Skeletal muscle satellite cell (primary cell): ENCODE results near the gene IFNA1.
"Not testable (repeated sequence)": the region's sequence is repeated elsewhere in the genome, so short reads cannot be mapped to it uniquely, and the experiment has no call there.

Source experiments
- H3K27me3 ChIP-seq: 2 replicates; pipeline ENCODE4 v1.7.0; 2013; ENCODE audit warnings: low read length; ENCODE audit not compliant: control insufficient read depth, insufficient read depth
- H3K36me3 ChIP-seq: 2 replicates; pipeline ENCODE4 v1.7.0; 2013; ENCODE audit warnings: mild to moderate bottlenecking, control low read depth, low read length; ENCODE audit not compliant: insufficient read depth
- H3K4me1 ChIP-seq: 2 replicates; pipeline ENCODE4 v1.7.0; 2013; ENCODE audit warnings: low read length; ENCODE audit not compliant: control insufficient read depth, insufficient read depth
- H3K4me2 ChIP-seq: 2 replicates; pipeline ENCODE4 v1.7.0; 2013; ENCODE audit warnings: mild to moderate bottlenecking, low read length
- H3K4me3 ChIP-seq: 2 replicates; pipeline ENCODE4 v1.7.0; 2013; ENCODE audit warnings: low read length
- H3K9ac ChIP-seq: 2 replicates; pipeline ENCODE4 v1.7.0; 2013; ENCODE audit warnings: mild to moderate bottlenecking, low read depth, low read length, moderate library complexity
- H3K9me3 ChIP-seq: replicated peaks from 2 replicates; pipeline ENCODE4 v1.7.0; 2013; ENCODE audit warnings: mild to moderate bottlenecking, control low read depth, low read length

Gene IFNA1

DNA sequence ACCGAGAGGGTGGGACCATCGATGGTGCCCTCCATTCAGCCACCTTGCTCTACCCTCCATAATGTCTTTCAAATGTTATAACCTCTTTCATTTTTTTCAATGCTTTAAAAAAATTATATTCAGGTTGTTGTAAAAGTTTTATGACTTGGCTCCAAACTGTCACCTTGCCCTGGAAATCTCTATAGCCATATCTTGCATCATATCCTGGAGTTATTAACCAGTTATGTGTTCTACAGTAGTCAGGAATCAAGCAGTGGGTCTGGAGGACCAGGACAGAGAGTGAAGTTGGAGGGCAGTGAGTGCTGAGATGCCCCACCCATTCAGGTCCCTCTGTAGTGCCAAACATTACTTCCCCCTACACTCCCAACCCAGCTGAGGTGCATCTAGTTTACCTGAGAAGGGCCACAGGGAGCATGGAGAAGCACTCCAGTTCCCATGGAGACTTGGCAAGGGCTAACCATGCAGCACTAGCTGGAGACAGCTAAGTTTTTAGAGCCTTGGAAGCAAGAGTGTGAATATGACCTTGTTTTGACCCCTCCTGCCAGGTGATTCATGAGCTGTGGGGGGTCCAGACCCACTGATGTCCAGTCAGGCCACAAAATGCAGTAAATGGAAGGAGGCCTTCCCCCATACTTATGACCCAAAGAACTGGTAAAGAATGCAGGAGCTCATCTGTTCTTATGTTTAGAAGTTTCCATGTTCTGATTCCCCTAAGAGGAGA, 25.9 kb upstream of the IFNA1 start:
- H3K9me3 ChIP-seq, result no peaks in the 10 kb centered on the region
- no peak overlapping the region for H3K4me2 ChIP-seq
- no peak overlapping the region for H3K9ac ChIP-seq
- H3K4me1 ChIP-seq, result peaks cover 16% of the 10 kb centered on the region
- H3K4me3 ChIP-seq, result no peak overlapping the region
- H3K36me3 ChIP-seq, result no peaks in the 10 kb centered on the region
- peaks cover under 1% of the 10 kb centered on the region for H3K27me3 ChIP-seq

DNA sequence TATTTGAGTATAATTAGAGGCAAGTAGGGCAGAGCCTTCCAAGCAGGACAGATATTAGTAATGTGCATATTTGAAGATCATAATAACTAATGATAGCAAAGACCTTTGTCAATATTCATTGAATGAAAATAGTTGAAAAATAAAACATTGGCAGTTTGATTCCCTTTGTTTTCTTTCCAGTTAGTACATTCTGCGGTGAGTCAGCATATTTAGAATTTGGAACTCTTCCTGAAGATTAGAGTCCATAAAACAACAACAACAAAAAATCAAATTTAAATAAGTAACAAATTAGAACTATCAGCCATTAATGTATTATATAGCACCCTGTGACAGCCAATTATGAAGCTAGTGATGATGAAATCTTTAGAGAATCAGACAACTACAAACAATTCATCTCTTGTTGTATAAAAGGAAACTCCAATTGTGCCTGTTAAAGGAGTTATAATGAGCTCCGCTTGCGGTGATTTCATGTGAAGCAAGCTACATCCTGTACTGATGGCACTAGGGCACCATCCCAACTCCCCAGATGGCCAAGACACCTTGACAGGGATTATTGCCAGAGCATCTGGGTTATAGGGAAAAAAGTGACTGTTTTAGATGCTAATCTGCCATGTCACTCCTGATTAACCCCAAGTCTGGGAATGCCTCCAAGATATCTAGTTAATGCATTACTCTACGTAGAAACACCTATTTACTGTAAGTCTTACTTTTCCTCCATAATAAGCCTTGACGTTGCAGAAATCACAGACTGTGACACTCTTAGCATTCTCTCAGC, 24.6 kb upstream of the IFNA1 start:
- H3K4me2 ChIP-seq, result no peak overlapping the region
- no peak overlapping the region for H3K4me3 ChIP-seq
- H3K4me1 ChIP-seq, result peaks cover 25% of the 10 kb centered on the region
- H3K9ac ChIP-seq, result no peak overlapping the region
- no peaks in the 10 kb centered on the region for H3K9me3 ChIP-seq
- H3K27me3 ChIP-seq, result no peaks in the 10 kb centered on the region
- H3K36me3 ChIP-seq, result no peaks in the 10 kb centered on the region

DNA sequence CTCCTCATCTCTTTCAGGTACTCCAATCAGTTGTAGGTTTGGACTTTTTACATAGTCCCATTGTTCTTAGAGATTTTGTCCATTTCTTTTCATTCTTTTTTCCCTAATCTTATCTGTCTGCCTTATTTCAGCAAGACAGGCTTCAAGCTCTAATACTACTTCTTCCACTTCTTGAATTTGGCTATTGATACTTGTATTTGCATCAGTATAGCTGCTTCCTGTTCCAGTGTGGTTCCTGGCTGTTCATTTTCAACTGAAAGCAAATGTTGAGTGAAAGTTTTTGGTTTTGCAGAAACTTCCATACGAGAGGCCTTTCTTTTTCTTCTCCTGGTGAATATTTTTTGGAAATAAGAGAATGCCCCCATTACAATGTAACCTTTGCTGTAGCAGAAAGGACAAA, 12.0 kb upstream of the IFNA1 start:
- Histone ChIP-seq H3K27me3 (peaks cover 28% of the 10 kb centered on the region), H3K4me1 (no peaks in the 10 kb centered on the region), H3K4me2 (no peak overlapping the region), H3K4me3 (no peak overlapping the region), H3K36me3 (no peaks in the 10 kb centered on the region), H3K9me3 (no peaks in the 10 kb centered on the region), H3K9ac (no peak overlapping the region)

DNA sequence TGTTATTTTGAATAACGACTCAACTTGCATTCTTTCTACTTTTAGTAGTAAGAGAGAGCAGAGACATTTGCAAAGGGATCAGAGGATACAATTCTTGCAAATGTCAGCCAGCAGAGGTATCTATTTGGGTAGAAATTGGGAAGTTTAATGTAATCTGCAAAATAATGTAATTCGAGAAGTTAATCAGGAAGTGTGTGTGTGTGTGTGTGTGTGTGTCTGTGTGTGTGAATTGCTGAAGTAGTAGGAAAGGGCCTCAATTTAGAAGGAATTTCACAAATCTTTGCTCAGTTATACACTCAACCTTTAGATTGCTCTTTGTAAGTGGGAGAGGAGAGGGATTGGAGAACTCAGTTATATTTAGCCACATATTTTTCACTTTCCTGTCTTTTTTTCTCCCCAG, 11.0 kb upstream of the IFNA1 start:
- Histone ChIP-seq H3K4me2 (no peak overlapping the region), H3K27me3 (peaks cover 28% of the 10 kb centered on the region), H3K4me1 (no peaks in the 10 kb centered on the region), H3K36me3 (no peaks in the 10 kb centered on the region), H3K4me3 (no peak overlapping the region), H3K9ac (no peak overlapping the region), H3K9me3 (no peaks in the 10 kb centered on the region)

DNA sequence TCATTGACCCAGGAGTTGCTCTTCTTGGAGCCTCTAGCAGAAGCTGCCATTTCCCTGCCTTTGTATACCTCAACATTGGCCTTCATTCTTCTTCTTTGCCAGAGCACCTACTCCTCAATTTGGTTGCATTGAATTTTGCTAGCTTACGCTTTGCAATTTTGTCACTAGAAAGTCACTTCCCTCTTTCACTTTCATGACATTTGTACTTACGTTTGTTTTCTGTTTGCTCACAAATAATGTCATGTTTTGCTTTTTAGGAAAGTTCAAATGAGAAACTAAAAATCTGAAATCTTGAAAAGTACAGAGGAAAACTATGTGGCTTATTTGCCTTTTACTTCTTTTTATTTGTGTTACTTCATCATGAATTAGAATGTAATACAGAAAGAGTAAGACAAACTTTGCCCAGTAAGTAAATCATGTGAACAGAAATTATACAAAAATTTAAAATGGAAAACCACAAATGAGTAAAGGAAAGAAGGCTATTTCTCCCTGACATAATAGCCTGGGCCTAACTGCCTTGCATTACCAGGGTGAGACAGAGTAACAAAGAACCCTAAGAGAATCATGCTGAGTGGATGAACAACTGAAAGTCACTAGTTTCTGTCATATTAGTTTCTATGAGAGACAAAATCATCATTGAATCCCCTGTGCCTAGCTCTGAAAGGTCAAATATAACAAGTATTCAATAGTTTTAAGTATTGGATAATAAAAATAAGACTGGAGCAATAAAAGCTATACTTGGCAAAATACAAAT, 7.4 kb upstream of the IFNA1 start:
- no peak overlapping the region for H3K4me3 ChIP-seq
- no peaks in the 10 kb centered on the region for H3K9me3 ChIP-seq
- H3K36me3 ChIP-seq, result no peaks in the 10 kb centered on the region
- no peaks in the 10 kb centered on the region for H3K4me1 ChIP-seq
- peaks cover 19% of the 10 kb centered on the region for H3K27me3 ChIP-seq
- no peak overlapping the region for H3K4me2 ChIP-seq
- H3K9ac ChIP-seq, result no peak overlapping the region

DNA sequence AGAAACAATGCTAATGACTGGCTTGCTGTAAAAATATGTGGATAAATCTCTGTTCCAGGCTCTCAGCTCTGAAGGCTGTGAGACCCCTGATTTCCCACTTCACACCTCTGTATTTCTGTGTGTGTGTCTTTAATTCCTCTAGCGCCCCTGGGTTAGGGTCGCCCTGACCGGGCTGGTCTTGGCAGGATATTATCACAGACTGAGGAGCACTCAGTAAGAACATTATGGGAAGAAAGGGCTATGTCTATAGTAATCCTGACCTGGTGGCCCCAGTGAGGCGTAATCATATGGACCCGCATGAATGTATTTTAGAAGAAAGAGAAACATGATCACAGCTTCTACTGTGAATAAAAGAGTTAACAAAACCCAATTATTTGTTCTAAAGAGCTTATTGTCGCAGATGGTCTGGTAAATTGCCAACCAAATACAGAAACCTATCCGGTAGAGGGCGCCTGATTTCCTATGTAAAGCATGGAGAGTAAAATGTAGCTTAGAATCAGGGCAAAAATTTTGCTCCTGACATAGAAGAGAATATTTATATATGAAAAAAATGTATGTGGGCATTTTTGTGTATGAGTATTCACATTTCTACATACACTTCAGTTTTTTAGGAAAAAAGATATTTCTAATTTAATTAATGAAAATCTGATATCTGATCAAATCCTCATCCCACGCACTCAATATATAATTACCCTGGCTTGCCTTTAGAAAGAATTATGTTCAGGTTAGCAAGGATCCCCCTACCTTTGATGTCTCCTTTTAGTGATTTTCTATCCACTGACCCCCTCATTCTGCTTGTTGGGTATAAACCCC, 5.8 kb upstream of the IFNA1 start:
- Histone ChIP-seq H3K4me2 (no peak overlapping the region), H3K4me3 (no peak overlapping the region), H3K9me3 (no peaks in the 10 kb centered on the region), H3K36me3 (no peaks in the 10 kb centered on the region), H3K9ac (no peak overlapping the region), H3K4me1 (no peaks in the 10 kb centered on the region), H3K27me3 (peaks cover 11% of the 10 kb centered on the region)

DNA sequence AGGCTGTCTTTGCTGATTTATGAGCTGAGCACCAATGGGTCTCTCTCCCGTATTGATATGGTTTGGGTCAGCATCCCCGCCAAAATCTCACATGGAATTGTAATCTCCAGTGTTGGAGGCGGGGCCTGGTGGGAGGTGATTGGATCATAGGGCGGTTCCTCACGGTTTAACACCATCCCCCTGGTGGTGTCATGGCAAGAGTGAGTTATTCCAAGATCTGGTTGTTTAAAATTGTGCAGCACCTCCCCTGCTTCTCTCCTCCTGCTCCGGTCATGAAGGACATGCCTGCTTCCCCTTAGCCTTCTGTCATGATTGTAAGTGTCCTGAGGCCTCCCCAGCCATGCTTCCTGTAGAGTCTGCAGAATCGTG, 5.2 kb upstream of the IFNA1 start:
- not testable (repeated sequence) for H3K4me1 ChIP-seq, H3K4me3 ChIP-seq, H3K9ac ChIP-seq, H3K9me3 ChIP-seq, H3K4me2 ChIP-seq, H3K36me3 ChIP-seq, H3K27me3 ChIP-seq

DNA sequence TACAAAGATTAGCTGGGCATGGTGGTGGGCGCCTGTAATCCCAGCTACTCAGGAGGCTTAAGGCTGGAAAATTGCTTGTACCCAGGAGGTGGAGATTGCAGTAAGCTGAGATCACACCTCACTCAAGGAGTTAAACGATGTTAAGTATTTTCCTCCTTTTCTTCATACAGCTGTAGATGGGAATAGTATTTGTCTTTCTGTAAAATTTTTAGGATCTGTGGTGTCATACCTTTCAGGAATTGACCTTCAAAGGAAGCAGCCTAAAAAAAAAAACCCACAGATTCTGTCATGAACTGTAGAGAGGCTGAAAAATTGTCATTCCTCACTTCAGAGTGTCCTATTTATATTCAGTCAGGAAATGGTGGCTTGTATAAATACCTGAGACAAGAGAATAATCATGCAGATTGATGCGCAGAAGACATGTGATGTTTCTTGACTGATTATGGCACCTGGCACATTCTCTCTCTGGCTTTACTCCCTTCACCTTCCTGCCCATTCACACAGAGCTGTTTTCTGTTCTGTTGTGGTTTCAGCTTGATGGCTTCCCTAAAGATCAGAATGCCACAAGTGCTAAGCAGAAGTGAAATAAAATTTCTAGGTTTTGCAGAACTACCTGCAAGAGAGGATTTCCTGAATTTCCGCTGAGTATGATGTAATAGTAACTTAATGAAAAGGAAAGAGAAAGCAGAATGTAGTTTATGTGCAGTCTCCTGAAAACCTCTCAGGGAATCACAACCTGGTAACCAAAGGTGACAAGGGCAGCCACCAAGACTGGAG, 3.8 kb downstream of the IFNA1 start:
- H3K36me3 ChIP-seq, result no peaks in the 10 kb centered on the region
- no peak overlapping the region for H3K4me3 ChIP-seq
- H3K9ac ChIP-seq, result no peak overlapping the region
- no peak overlapping the region for H3K4me2 ChIP-seq
- H3K9me3 ChIP-seq, result no peaks in the 10 kb centered on the region
- no peaks in the 10 kb centered on the region for H3K4me1 ChIP-seq
- no peaks in the 10 kb centered on the region for H3K27me3 ChIP-seq

DNA sequence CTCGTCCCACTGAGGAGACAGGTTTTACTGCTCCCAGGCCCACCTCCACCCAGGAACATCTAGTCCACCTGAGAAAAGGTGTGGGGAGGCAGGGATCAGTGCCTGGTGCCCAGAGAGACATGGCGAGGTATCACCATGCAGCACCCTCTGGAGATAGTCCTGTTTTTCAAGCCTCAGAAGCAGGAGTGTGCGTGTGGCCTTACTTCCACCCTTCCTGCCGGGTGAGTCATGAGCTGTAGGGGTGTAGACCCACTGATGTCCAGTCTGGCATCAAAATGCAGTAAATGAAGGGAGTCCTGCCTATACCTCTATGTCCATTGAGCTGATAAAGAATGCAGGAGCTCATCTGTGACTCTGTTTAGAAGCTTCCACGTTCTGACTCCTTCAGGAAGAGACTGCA, 9.1 kb downstream of the IFNA1 start:
- not testable (repeated sequence) for H3K27me3 ChIP-seq, H3K36me3 ChIP-seq, H3K4me2 ChIP-seq, H3K9me3 ChIP-seq, H3K4me3 ChIP-seq, H3K9ac ChIP-seq
- H3K4me1 ChIP-seq, result peaks cover 13% of the 10 kb centered on the region

DNA sequence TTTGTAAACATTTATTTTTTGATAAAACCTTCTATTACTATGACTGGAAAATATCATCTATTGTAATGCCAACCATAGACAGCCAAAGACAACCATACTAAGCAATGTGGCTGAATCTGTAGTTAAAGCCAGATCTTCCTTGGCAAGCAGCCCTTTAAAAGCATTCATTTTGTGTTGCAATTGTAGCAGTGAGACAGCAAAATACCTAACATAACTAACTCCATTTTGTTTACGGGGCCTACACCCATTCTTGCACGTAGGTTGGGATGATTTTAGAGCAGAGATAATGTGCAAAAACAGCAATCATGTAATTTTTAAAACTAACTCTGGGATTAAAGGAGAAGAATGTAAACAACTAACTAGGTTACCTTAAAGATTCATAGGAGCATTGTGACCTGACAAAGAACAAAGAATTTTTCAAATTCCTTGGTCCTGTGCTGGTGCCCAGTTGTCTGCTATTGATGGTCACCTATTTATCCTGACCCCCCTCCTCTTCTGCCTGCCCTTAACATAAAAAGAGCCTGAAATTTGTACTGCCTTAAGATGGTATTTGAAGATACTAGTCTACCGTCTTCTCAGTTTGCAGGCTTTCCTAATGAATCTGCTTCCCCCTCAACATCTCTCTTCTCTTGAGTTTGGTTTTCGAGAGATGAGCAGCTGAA, 10.6 kb downstream of the IFNA1 start:
- Histone ChIP-seq H3K36me3 (peaks cover 19% of the 10 kb centered on the region), H3K27me3 (no peaks in the 10 kb centered on the region), H3K4me2 (no peak overlapping the region), H3K4me1 (peaks cover 22% of the 10 kb centered on the region), H3K9me3 (no peaks in the 10 kb centered on the region), H3K9ac (no peak overlapping the region), H3K4me3 (no peak overlapping the region)
